Fibroblast of villous mesenchyme (primary cell): Measurements from ENCODE around the gene GIT1. TPM values are rescaled to one million over a fixed set of nuclear protein-coding genes. Genes with fewer than 3 reads are reported as not detected.

Experiments used
- DNase-seq: peaks from one replicate; pipeline ENCODE4 v3.0.0-alpha.2; 2010; ENCODE audit warnings: low read depth
- H3K4me3 ChIP-seq: 2 replicates; pipeline ENCODE4 v1.5.1; 2011; ENCODE audit warnings: low read depth, mild to moderate bottlenecking, low read length
- total RNA-seq: library from RNA; depleted of rRNA; stranded (reverse); fragments of >200 nt; gene quantifications from 2 replicates; pipeline ENCODE4 v1.2.3, GENCODE V29; 2012
- TF ChIP-seq, protein P1 (sequence below): IDR thresholded peaks from 2 replicates; pipeline ENCODE4 v1.5.1; 2012; ENCODE audit warnings: low read depth, mild to moderate bottlenecking, low read length; ENCODE audit not compliant: insufficient read depth

The GIT1 gene
- total RNA-seq, 1 donor = 26.3 TPM

DNA sequence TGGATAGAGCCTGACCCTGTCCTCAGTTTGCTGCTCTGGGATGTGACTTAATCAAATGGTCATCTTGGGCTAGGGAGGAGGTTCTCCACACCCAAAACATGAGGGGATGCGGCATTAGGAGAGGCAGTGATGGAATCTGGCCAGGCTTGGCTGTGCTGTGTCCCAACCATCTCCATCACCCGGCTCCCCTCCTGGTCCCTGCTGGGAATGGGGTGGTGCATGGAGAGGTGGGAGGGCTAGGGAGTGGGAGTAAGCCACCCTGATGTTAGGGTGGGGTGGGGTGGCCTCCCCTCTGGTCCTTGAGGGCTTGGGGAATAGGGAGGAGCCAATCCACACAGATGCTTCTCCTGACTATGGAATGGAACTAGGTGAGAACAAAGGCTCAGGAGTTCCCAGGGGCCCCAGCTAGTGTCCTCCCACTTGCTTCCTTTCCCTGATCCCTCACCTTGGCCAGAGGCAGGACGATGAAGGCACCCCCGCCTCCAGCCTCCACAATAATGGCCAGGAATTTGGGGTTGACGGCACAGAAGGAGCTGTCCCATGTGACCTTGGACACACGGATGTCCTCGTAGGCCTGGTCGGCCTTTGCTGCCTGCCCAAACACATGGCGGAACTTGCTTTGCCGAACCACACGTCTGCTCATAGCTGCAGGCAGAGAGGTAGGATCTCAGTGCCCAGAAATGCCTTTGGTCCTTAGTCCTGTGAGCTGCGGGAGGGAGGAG, 31.5 kb upstream of the GIT1 start:
- no peak overlapping the region for H3K4me3 ChIP-seq
- no peak for DNase-seq
- TF ChIP-seq, protein P1, sequence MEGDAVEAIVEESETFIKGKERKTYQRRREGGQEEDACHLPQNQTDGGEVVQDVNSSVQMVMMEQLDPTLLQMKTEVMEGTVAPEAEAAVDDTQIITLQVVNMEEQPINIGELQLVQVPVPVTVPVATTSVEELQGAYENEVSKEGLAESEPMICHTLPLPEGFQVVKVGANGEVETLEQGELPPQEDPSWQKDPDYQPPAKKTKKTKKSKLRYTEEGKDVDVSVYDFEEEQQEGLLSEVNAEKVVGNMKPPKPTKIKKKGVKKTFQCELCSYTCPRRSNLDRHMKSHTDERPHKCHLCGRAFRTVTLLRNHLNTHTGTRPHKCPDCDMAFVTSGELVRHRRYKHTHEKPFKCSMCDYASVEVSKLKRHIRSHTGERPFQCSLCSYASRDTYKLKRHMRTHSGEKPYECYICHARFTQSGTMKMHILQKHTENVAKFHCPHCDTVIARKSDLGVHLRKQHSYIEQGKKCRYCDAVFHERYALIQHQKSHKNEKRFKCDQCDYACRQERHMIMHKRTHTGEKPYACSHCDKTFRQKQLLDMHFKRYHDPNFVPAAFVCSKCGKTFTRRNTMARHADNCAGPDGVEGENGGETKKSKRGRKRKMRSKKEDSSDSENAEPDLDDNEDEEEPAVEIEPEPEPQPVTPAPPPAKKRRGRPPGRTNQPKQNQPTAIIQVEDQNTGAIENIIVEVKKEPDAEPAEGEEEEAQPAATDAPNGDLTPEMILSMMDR = no peak

DNA sequence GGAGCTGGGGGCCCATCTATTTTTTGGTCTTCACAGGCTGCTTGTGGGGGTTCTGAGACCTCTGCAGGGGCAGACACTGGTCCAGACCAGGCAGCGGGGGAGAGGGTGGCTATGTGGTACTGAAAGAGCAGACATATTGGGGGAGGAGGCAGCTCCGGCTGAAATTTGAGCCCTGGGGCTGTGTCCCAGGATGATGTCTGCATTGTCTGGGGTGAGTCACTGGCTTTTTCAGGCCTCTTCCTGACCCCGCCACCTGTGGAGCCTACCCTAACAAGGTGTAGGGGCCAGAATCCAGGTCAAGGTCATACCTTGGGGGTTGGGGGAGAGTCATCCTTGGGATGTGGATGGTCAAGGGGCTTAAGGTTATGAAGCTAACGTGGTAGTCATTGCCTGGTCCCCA, 30.8 kb upstream of the GIT1 start:
- DNase-seq = peak; percentile 29
- TF ChIP-seq, protein P1 = no peak
- no peak overlapping the region for H3K4me3 ChIP-seq

DNA sequence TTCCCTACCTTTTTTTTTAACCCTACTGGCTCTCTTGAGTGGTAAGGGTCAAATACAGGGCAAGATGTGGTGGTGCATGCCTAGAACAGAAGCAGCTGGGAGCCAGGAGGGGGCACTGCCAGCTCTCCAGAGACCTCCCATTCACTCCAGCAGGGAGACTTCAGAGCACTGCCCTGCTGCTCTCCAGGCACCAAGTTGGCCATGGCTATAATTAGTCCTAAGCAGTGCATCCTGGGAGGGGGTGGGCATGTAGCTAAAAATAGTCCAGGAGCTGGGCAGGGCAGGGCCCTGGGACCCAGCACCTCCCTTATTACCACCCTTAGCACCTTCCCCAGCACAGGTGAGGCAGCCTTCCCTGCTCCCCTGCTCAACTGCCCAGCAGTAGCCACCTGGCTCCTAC, 29.8 kb upstream of the GIT1 start:
- no peak overlapping the region for H3K4me3 ChIP-seq
- DNase-seq = peak; percentile 42
- TF ChIP-seq, protein P1 = peak; percentile 29

DNA sequence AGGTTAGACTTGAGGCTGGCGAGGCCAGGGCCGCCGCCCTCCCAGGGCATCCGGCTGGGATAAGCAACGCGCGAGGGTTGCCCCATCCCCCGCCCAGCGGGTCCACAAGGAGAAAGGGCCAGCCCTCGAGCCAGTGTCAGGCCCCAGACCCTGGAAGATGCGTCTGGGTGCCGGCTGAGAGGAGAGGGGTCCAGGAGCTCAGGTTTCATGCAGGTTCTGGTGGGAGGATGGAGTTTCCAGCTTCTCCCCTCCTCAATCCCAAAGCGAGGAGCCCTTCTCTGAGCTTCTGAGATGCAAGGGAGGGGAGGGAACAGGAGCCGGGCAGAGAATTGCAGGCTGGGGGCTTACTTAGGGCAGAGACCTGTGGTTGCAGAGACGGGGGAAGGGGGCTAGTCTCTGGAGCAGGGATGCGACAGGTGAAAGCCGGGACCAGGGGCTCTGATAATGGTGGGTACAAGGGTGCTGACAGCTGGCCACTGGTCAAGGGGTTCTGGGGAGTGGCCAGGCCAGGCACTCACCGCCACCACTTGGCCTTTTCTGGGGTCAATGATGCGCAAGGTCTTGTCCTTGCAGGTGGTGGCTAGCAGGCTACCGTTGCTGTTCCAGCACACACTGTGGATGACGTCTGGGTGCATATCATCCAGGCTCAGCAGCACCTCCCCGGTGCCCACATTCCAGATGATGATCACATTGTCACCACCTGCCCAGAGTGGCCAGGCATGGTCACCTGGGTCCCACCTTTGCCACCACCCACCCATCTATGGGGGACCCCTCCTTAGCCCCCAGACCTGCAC, 29.0 kb upstream of the GIT1 start:
- TF ChIP-seq, protein P1 = no peak
- H3K4me3 ChIP-seq = no peak overlapping the region
- no peak for DNase-seq

DNA sequence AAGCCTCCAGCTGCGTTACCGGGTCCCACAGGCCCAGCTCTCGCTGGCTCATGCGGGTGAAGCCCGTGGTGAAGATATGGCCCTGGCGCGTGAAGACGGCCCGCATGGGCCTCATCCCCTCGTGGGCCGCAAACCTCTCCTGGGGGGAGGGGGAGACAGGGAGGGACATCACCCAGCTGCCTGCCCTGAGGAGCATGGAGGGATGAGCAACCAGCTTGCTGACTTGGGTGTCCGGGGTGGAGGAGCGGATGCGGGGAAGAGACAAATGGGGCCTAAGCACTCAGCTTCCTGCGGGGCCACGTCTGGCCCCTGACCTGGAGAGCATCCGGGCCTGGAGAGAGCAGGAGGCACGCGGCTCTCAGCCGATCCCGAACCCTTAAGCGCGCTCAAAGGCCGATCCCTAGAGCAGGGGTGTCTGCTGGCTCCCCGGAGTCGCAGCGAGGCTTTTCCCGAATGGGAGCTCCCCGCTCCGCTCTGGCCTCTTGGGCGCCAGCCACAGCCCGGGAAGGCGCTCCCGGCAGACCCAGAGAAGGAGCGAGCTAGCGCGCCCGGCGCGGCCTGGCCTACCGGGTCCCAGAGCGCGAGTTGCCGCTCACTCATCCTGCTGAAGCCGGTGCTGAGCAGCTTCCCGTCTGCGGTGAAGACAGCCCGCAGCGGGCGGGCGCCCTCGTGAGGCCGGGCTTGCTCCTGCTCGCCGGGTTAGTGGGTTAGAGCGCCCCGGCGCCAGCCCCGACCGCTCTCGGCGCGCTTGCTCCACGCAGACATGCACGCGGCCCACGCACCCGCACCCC, 28.2 kb upstream of the GIT1 start:
- DNase-seq = peak; percentile 61
- H3K4me3 ChIP-seq = peak overlapping the region; percentile 9
- TF ChIP-seq, protein P1 = peak; percentile 56

DNA sequence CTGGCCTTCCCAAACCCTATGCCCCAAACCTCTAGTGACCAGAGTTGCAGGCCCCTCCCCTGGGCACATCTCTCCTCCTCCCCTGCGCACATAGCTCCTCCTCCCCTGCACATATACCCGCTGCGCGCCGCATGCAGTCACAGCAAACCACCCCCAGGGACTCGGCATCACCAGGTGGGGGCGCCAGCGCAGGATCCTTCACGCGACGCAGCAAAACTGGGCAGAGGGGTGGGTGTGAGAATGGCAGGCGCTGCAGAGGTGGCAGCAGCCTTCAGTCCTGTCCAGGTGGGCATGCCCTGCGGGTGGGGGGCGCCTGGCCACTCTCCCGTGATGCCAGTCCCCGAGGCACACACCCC, 27.7 kb upstream of the GIT1 start:
- H3K4me3 ChIP-seq = no peak overlapping the region
- TF ChIP-seq, protein P1 = peak; percentile 72
- peak; percentile 73 for DNase-seq
